ENCODE data around the gene WFDC12.
A peak's percentile ranks its signal among the peaks of the same experiment; 100 is the strongest.

GRCh38 chr20:45080867-45081624 is 43.2 kb downstream of the WFDC12 start:
- TF ChIP-seq CTCF (IDR thresholded peaks at IDR 0.05) = peak; percentile 22
- TF ChIP-seq EZH2 (IDR thresholded peaks at IDR 0.05) = no peak
- no peak for TF ChIP-seq EZH2phosphoT487 (IDR thresholded peaks at IDR 0.05)

Measured in neural progenitor cell (in vitro differentiated cells).